GM12872 (cell line): ENCODE measurements around the gene NECTIN2.

Source experiments
- CTCF ChIP-seq: IDR thresholded peaks from 3 replicates; pipeline ENCODE4 v1.5.1; 2011; ENCODE audit warnings: low read depth, mild to moderate bottlenecking, low read length, moderate library complexity; ENCODE audit not compliant: insufficient read depth

Gene NECTIN2

GRCh38 chr19:44840811-44841210, 5.3 kb upstream of the NECTIN2 start:
- TF ChIP-seq CTCF: no peak

GRCh38 chr19:44841231-44841630, 4.9 kb upstream of the NECTIN2 start:
- no peak for TF ChIP-seq CTCF

GRCh38 chr19:44845286-44845611, 848 bp upstream of the NECTIN2 start:
- no peak for TF ChIP-seq CTCF

- TF ChIP-seq CTCF: no peak
Observed at GRCh38 chr19:44846455-44847143, 502 bp downstream of the NECTIN2 start.

GRCh38 chr19:44847144-44848035, 1.3 kb downstream of the NECTIN2 start:
- no peak for TF ChIP-seq CTCF

- no peak for TF ChIP-seq CTCF
Observed at GRCh38 chr19:44848036-44848811, 2.1 kb downstream of the NECTIN2 start.

GRCh38 chr19:44848812-44849447, 2.8 kb downstream of the NECTIN2 start:
- TF ChIP-seq CTCF: no peak
